Activated CD8-positive, alpha-beta memory T cell treated with anti-CD3 and anti-CD28 coated beads for 1 hour (primary cell): ENCODE results near the gene SLC39A6.
"Not testable (repeated sequence)": the region's sequence is repeated elsewhere in the genome, so short reads cannot be mapped to it uniquely, and the experiment has no call there.

Experiments used
- DNase-seq, 2 donors: peaks; one replicate each; pipeline ENCODE4 v3.0.0-alpha.2; 2020; ENCODE audit warnings: low read depth in 1 of 2; ENCODE audit errors: extremely low read depth in 1 of 2

The SLC39A6 gene

GRCh38 chr18:36064809-36065079 lies 64.4 kb downstream of the SLC39A6 start:
- not testable (repeated sequence) for DNase-seq

GRCh38 chr18:36064027-36064808 lies 64.9 kb downstream of the SLC39A6 start:
- DNase-seq = no peak

GRCh38 chr18:36058674-36059073 lies 70.5 kb downstream of the SLC39A6 start:
- no peak for DNase-seq
